Putamen (tissue), 1 donor: ENCODE measurements around the gene NCAPG.

Experiments used
- DNase-seq: peaks from one replicate; pipeline ENCODE4 v3.0.0-alpha.2; 2016; ENCODE audit warnings: low spot score

The NCAPG gene, protein sequence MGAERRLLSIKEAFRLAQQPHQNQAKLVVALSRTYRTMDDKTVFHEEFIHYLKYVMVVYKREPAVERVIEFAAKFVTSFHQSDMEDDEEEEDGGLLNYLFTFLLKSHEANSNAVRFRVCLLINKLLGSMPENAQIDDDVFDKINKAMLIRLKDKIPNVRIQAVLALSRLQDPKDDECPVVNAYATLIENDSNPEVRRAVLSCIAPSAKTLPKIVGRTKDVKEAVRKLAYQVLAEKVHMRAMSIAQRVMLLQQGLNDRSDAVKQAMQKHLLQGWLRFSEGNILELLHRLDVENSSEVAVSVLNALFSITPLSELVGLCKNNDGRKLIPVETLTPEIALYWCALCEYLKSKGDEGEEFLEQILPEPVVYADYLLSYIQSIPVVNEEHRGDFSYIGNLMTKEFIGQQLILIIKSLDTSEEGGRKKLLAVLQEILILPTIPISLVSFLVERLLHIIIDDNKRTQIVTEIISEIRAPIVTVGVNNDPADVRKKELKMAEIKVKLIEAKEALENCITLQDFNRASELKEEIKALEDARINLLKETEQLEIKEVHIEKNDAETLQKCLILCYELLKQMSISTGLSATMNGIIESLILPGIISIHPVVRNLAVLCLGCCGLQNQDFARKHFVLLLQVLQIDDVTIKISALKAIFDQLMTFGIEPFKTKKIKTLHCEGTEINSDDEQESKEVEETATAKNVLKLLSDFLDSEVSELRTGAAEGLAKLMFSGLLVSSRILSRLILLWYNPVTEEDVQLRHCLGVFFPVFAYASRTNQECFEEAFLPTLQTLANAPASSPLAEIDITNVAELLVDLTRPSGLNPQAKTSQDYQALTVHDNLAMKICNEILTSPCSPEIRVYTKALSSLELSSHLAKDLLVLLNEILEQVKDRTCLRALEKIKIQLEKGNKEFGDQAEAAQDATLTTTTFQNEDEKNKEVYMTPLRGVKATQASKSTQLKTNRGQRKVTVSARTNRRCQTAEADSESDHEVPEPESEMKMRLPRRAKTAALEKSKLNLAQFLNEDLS

GRCh38 chr4:17810260-17811077 is at the start of gene NCAPG, which contains the start of gene DCAF16:
TSS of gene NCAPG (plus strand) at chr4:17810979. CDS start at chr4:17811078, 99 bp downstream.
TSS of gene DCAF16 (minus strand) at chr4:17810757. CDS start at chr4:17804141, 6,616 bp downstream.
- DNase-seq = peak; percentile 99

DNA sequence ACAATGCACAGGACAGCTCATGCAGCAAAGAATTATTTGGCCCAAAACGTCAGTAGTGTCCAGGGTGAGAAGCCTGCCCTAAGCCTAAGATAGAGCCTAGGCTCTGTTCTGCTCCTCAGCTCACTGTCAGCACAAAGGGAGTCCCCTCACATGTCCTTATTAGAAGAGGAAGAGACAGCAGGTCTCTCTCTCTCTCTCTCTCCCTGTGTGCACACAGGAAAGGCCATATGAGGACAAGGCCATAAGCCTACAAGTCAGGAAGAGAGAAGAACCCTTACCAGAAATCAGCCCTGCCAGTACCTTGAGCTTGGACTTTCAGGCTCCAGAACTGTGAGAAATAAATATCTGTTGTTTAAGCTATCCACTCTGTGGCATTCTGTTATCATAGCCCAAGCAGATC is 49.7 kb upstream of the NCAPG start:
- no peak for DNase-seq

GRCh38 chr4:17762726-17763125 is 48.1 kb upstream of the NCAPG start:
- DNase-seq = no peak

GRCh38 chr4:17763416-17763815 is 47.4 kb upstream of the NCAPG start:
- no peak for DNase-seq

GRCh38 chr4:17763931-17764330 is 46.8 kb upstream of the NCAPG start:
- no peak for DNase-seq

GRCh38 chr4:17765514-17766286 is 45.1 kb upstream of the NCAPG start:
- no peak for DNase-seq

DNA sequence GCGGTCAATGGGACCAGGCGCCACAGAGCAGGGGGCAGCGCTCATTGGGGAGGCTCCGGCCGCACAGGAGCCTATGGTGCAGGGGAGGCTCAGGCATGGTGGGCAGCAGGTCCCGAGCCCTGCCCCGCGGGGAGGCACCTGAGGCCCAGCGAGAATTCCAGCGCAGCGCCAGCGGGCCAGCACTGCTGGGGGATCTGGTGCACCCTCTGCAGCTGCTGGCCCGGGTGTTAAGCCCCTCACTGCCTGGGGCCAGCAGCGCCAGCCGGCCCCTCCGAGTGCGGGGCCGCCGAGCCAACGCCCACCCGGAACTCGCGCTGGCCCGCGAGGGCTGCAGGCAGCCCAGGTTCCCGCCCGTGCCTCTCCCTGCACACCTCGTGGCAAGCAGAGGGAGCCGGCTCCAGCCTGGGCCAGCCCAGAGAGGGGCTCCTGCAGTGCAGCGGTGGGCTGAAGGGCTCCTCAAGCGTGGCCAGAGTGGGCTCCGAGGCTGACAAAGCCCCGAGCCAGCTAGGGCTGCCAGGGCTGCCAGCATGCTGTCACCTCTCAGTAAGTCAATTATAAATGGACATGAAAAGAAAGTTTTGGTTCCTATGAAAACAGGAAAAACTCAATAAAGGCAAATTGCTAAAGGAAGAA is 43.8 kb upstream of the NCAPG start:
- no peak for DNase-seq

- no peak for DNase-seq
Observed at GRCh38 chr4:17769406-17770174, 41.2 kb upstream of the NCAPG start.

GRCh38 chr4:17770845-17771244 is 39.9 kb upstream of the NCAPG start:
- DNase-seq = no peak

- no peak for DNase-seq
Observed at GRCh38 chr4:17771284-17771908, 39.4 kb upstream of the NCAPG start.

DNA sequence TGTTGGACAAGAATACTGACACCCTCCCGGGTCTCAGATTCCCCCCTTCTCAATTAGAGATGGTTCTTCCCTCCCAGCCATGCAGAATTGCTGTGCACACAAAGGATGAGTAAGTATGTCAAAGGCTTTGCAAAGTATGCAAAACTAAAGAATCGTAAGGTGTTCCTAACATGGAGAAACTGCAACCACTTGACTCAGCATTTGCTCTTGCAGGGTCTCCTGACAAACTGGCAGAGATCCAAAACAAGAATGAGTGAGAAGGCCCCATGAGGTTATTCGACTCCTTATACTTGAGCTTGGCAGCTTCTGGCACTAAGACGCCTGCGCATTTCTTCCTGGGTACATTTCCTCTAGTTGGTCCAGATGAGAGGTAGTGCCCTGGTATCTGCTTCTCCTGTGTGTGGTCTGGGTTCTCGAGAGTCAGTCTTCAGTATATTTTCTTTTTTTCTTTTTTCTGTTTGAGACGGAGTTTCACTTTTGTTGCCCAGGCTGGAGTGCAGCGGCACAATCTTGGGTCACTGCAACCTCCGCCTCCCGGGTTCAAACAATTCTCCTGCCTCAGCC is 37.6 kb upstream of the NCAPG start:
- DNase-seq = no peak

DNA sequence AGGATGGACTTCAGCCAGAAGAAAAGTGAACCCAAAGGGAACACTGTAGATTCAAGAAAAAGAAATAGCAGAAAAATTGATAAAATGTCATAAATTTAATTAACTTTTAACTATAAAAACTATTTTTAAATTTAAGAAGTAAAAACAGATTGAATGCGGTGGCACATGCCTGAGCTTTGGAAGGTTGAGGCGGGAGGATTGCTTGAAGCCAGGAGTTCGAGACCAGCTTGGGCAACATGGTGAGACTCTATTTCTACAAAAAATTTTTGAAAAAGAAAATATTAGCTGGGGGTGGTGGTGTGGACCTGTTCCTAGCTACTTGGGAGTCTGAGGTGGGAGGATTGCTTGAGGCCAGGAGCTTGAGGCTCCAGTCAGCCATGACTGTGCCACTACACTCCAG is 32.3 kb upstream of the NCAPG start:
- DNase-seq = no peak

GRCh38 chr4:17780501-17781299 is 30.1 kb upstream of the NCAPG start:
- DNase-seq = peak; percentile 18

DNA sequence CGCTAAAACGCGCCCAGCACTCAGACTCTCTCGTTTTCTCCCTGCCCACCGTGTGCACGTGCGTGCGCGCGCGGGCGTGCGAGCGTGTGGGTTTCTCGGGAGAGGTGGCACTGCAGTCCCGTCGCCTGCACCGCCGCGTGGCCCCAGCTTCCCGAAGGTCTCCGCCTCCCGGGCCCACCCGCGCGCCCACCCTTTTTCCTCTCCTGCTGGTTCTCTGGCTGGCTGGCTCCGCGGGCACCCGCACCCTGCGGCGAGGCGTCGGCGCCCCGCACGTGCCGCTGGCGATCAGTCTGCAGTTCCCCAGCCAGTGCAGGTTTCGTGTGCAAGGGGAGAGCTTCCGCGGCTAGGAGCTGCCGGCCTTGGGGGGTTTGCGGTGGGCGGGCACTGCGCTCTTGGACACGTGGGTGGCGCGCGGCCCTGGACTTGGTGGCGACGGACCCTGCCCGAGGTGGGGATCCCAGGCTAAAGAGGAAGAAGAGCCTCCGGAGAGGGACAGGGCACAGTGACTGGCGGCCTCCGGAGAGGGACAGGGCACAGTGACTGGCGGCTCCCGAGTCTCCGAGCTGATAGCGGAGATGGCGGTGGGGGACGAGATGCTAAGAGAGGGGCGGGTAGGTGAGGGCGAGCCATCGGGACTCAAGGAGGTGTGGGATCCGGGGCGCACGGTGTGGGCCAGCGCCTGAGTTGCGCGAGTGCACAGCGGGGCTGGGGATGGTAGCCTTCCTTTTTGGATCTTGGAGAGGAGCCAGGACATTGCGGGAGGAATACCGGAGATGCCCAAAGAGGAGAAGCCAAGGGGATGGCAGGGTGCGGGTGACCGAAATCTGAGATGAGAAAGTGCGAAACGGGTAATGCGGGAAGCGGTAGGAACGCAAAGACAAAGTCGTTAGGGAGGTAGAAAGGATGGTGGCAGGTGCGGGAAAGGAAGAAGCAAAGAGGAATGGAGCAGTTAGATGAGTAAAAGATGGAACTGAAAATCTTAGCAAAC is 29.2 kb upstream of the NCAPG start, which contains the start of gene FAM184B:
Gene FAM184B (minus strand): TSS at position 322 of the 988 bp plus-strand sequence. CDS start 322 bp downstream, outside the sequence.
- DNase-seq = peak; percentile 39

DNA sequence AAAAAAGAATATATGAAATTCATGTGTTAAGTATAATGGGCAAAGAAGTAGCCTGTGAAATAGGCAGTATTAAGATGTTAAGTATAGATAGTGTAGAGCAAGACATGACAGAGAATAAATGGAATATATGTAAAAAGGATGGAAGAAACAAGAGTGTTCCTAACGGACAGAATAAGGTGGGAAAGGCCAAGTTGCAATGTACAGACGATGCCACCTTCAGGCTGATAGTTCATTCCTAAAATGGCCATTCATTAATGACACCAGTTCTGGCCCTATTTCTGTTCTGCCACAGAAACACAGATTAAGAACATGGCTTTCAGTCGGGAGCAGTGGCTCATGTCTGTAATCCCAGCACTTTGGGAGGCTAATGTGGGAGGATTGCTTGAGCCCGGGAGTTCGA is 24.9 kb upstream of the NCAPG start:
- no peak for DNase-seq

GRCh38 chr4:17786567-17786966 is 24.2 kb upstream of the NCAPG start:
- DNase-seq = peak; percentile 63

DNA sequence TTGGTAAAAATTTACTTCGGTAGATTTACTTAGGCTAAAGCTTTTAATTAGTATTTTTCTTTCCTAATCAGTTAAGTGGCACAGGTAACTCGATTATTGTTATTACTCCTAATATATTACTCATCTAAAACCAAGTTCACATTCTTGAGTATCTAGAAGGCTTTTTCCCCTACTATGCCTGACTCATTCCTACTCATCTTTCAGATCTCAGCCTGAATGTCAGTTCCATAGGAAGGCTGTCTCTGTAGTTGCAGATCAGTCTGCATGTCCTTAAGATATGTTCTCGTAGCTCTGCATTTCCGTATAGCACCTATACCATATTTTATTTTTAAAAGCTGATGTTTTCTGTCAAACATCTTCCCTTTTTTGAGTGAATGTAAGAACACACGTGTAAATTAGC is 23.5 kb upstream of the NCAPG start:
- DNase-seq = peak; percentile 17
